Muscle layer of duodenum (tissue), 2 donors: ENCODE results near the gene MAPT.
"Not testable (repeated sequence)": the region's sequence is repeated elsewhere in the genome, so short reads cannot be mapped to it uniquely, and the experiment has no call there.

Experiments
- H3K27ac ChIP-seq: one replicate; pipeline ENCODE4 v1.7.0; 2013; ENCODE audit warnings: mild to moderate bottlenecking, low read length
- H3K27me3 ChIP-seq: one replicate; pipeline ENCODE4 v1.7.0; 2013; ENCODE audit warnings: low read depth, mild to moderate bottlenecking, control low read depth, low read length
- H3K36me3 ChIP-seq, 2 donors: one replicate each; pipeline ENCODE4 v1.7.0; 2013; ENCODE audit warnings: low read length in 2 of 2, control low read depth in 1 of 2, mild to moderate bottlenecking in 1 of 2; ENCODE audit not compliant: insufficient read depth in 2 of 2, control insufficient read depth in 1 of 2
- H3K4me1 ChIP-seq, 2 donors: one replicate each; pipeline ENCODE4 v1.7.0; 2013; ENCODE audit warnings: low read length in 2 of 2, mild to moderate bottlenecking in 2 of 2, control low read depth in 1 of 2, moderate library complexity in 1 of 2; ENCODE audit not compliant: insufficient read depth in 2 of 2, control insufficient read depth in 1 of 2
- H3K4me3 ChIP-seq, 2 donors: one replicate each; pipeline ENCODE4 v1.7.0; 2013; ENCODE audit warnings: low read length in 2 of 2, low read depth in 1 of 2, mild to moderate bottlenecking in 1 of 2
- H3K9me3 ChIP-seq, 2 donors: one replicate each; pipeline ENCODE4 v1.7.0; 2013; ENCODE audit warnings: low read length in 2 of 2, control low read depth in 1 of 2, mild to moderate bottlenecking in 1 of 2; ENCODE audit not compliant: control insufficient read depth in 1 of 2
- donor health status: healthy.

MAPT gene

DNA sequence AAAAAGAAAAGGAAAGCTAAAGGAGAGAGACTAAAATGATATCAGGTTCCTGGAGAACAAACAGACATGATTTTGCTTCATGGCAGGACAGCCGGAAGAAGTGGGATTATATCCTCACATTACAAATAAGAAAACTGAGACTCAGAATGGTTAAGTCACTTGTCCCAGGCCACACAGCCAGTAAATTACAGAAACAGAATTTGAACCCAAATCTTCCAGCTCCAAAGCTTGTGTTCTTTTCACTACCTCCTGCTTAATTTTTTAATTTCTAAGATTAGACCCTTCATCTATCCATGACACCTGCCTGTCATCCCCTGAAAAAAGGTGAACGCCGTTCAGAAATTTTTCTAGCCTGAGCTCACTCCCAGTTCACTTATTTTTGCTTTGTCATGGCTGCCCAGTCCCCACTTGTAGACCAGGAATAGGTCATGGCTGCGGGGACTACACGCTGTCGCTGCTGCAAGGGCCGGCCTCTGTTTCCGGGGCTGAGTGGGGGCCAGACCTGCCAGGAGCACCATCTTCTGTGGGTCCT lies 36.1 kb downstream of the MAPT start:
- Histone ChIP-seq H3K4me3 (no peak overlapping the region), H3K36me3 (no peaks in the 10 kb centered on the region), H3K27me3 (no peaks in the 10 kb centered on the region), H3K4me1 (no peaks in the 10 kb centered on the region), H3K27ac (no peak overlapping the region), H3K9me3 (peaks cover 0 to 7% of the 10 kb centered on the region in 2 donors)

DNA sequence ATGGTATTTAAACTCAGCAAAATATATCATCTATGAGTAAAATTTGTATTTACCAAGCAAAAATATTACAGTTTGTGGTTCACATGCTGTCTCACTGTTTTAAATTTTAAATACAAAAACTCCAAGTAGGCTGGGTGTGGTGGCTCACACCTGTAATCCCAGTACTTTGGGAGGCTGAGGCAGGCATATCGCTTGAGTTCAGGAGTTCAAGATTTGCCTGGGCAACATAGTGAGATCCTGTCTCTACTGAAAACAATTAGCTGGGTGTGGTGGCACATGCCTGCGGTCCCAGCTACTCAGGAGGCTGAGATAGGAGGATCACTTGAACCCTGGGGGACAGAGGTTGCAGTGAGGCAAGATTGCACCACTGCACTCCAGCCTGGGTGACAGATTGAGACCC lies 37.3 kb downstream of the MAPT start:
- H3K4me1 ChIP-seq, result no peaks in the 10 kb centered on the region
- peaks cover 0 to 7% of the 10 kb centered on the region in 2 donors for H3K9me3 ChIP-seq
- H3K36me3 ChIP-seq, result no peaks in the 10 kb centered on the region
- no peak overlapping the region for H3K4me3 ChIP-seq
- H3K27ac ChIP-seq, result no peak overlapping the region
- H3K27me3 ChIP-seq, result no peaks in the 10 kb centered on the region

DNA sequence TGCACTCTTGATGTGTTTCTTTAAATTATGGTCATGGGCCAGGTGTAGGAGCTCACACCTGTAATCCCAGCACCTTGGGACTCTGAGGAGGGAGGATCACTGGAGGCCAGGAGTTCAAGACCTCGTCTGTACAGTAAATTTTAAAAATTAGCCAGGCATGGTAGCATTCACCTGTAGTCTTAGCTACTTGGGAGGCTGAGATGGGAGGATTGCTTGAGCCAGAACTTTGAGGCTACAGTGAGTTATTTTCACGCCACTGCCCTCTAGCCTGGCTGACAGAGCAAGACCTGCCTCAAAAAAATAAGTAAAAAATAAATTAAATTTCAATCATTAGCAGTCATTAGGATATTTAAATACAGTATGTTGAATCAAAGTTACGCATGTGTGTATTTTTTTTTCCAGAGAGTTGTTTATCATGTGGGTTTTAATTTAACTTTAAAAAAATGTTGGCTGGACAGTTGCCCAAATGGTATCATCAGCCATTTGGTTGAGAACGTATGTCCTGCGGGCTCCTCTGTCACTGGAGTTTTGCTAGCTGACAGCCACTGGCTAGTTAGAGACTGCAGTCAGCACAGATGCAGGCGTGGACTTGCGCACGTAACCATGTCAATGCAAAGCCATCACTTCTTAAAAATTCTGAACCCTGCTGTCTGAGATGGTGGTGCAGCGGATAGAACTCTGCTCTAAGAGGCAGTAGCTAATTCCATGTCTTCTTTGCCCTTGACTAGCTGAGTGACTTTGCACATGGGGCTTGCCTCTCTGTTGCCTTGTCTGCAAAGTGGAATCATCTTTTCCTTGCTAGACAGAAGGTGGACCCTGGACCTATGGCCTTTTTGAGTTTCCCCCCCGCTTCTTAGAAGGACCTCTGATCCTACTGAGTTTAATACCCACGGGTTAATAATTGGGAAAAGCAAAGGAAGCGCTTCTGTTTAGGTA lies 40.0 kb downstream of the MAPT start:
- Histone ChIP-seq H3K36me3 (no peaks in the 10 kb centered on the region), H3K27me3 (no peaks in the 10 kb centered on the region), H3K4me1 (no peaks in the 10 kb centered on the region), H3K4me3 (no peak overlapping the region), H3K27ac (no peak overlapping the region), H3K9me3 (no peaks in the 10 kb centered on the region)

DNA sequence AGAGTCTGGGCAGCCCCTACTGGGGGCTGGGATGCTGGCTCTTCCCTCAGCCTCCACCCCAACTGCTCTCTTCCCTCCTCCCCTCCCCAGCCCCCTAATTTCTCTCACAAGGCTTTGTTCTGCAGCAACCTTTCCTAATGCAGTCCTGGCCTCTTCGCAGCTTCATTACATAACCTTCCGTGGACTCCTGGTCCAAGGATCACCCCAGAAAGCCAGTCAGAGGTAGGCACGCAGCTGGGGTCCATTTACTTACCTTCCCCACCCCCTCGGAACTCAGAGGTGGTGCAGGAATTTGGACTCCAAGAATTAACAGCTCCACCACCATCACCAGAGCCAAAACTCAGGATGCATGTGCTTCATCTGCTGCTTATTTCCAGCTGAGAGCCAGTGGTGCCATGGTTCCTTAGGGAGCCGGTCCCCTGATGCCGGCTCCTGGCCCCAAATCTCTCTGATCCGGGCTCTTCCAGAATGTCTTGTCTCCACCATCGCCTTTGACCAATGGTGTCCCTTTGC lies 40.9 kb downstream of the MAPT start:
- Histone ChIP-seq H3K36me3 (no peaks in the 10 kb centered on the region), H3K4me3 (no peak overlapping the region), H3K27ac (no peak overlapping the region), H3K4me1 (no peaks in the 10 kb centered on the region), H3K27me3 (no peaks in the 10 kb centered on the region), H3K9me3 (no peaks in the 10 kb centered on the region)

DNA sequence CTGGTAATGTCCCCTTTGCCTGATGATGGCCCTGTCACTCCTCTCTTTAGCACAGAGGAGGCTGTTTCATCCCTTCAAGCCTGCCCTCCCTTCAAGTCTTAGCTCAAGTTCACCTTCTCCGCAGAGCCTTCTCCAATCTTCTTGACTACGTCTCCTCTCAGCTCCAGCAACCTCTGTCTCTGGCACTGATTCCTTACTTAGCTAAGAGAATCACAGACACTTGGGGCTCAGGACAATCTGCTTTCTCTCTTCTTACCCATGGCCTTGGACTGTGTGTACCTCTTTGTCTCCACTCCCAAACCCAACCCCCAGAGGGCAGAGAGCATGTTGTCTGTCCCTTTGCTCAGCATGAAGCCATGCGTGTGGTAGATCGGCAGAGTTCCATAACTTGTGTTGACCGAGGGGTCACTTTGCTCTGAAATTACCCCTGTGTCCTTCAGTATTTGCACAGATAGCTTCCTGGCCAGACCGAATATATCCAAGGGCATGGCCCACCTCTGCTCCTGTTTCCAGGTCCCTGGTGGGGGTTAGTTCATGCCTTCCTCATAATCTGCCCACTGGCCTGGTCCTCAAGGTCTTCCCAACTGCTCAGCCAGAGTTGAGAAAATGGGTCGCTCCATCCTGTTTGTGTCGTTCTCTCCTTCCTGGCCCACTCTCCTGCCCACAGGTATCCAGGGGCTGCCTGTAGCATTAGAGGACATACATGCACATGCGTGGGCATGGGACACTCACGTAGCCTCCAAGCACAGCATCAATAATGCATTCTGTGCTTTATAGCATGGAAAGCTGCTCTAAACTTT lies 41.6 kb downstream of the MAPT start:
- Histone ChIP-seq H3K9me3 (no peaks in the 10 kb centered on the region), H3K27ac (no peak overlapping the region), H3K27me3 (no peaks in the 10 kb centered on the region), H3K36me3 (no peaks in the 10 kb centered on the region), H3K4me3 (no peak overlapping the region), H3K4me1 (peaks cover 0 to 5% of the 10 kb centered on the region in 2 donors)

DNA sequence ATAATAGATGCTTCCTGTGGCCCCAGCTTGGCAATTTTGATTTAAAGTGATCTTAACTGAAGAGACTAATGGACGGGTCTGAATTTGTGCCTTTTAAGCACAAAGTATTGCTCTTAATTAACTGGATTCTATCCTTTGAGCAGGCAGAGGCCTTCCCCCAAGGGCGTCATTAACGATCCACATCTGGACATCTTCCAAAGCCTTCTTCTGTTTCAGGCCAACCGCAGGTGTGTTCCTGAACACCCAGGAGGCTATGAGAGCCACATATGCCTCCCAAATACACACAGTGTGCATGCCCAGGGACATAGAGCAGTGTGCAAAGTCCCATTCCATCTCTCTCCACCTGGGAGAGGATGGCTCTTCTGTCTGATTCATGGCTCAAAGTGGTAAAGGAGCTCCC lies 42.3 kb downstream of the MAPT start:
- H3K36me3 ChIP-seq, result no peaks in the 10 kb centered on the region
- H3K27me3 ChIP-seq, result no peaks in the 10 kb centered on the region
- no peak overlapping the region for H3K4me3 ChIP-seq
- peaks cover 0 to 10% of the 10 kb centered on the region in 2 donors for H3K4me1 ChIP-seq
- no peaks in the 10 kb centered on the region for H3K9me3 ChIP-seq
- H3K27ac ChIP-seq, result no peak overlapping the region

DNA sequence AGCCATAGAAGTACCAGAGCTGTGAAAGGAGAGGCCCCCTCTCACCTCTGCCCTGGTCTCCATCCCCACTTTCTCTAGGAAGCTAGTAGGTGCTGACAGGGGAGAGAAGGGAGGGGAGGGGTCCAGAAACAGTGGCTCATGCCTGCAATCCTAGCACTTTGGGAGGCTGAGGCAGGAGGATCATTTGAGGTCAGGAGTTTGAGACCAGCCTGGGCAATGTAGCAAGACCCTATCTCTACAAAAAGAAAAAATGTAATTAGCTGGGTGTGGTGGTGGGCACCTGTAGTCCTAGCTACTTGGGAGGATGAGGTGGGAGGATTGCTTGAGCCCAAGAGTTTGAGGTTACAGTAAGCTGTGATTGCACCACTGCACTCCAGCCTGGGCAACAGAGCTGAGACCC lies 42.8 kb downstream of the MAPT start:
- not testable (repeated sequence) for H3K4me3 ChIP-seq, H3K36me3 ChIP-seq, H3K9me3 ChIP-seq, H3K27me3 ChIP-seq, H3K27ac ChIP-seq
- H3K4me1 ChIP-seq, result peaks cover 0 to 16% of the 10 kb centered on the region in 2 donors

DNA sequence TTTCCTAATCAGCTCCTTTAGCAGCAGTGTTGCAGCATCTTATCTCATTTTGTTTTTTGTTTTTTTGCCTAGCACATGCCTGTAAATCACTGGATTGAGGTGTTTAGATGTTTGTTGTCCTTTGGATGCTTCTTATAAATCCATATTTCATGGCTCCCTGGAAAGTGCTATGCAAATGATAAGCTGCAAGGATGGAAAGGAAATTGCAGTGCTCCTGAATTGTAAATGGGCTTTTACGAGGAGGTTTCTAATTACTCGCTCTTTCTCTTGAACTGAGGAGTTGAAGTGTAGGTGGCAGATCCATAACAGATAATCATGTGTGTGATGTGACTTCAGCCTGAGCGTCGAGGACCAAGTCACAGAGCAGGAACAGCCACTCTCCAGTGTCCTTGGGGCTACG lies 45.0 kb downstream of the MAPT start:
- Histone ChIP-seq H3K9me3 (no peaks in the 10 kb centered on the region), H3K4me3 (no peak overlapping the region), H3K27me3 (no peaks in the 10 kb centered on the region), H3K27ac (no peak overlapping the region), H3K4me1 (peaks cover 0 to 16% of the 10 kb centered on the region in 2 donors), H3K36me3 (no peaks in the 10 kb centered on the region)

DNA sequence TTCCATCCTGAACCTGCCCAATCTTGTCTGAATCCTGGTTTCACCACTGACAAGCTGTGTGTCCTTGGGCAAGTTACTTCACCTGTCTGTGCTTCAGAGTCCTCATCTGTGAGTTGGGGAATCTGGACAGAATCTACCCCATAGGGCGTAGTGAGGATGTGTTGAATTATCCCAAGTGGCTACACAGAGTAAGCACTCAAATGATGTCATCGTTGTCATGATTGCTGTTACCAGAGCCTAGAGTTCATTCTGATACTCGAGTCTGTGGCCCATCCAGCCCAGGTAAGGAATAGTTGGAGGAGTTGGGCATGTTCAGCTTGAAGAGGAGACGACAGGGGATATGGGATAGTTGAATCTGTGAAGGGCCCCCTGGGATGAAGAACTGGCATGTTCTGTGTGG lies 45.9 kb downstream of the MAPT start:
- Histone ChIP-seq H3K4me1 (peaks cover 0 to 16% of the 10 kb centered on the region in 2 donors), H3K4me3 (no peak overlapping the region), H3K9me3 (no peaks in the 10 kb centered on the region), H3K36me3 (no peaks in the 10 kb centered on the region), H3K27ac (no peak overlapping the region), H3K27me3 (no peaks in the 10 kb centered on the region)

DNA sequence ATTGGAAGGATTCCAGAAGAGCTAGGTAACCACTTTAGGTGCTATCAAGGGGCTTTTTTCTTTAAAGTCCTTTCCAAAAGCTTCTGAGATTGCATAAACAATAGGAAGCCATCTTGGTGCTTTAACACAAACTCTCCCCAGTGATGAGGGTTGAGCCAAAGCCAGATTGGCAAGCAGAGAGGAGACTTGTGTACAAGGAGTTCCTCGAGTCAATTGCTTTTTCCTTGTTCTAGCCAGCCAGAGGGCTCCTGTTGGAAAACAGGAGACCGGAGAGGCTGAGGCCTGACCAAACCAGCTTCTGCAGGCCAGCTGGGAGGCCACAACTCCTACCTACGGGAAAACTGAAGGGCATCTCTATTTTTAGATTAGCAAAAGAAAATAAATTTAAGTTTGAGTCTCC lies 46.5 kb downstream of the MAPT start:
- Histone ChIP-seq H3K4me3 (no peak overlapping the region), H3K27me3 (no peaks in the 10 kb centered on the region), H3K9me3 (no peaks in the 10 kb centered on the region), H3K27ac (no peak overlapping the region), H3K4me1 (peaks cover 0 to 16% of the 10 kb centered on the region in 2 donors), H3K36me3 (no peaks in the 10 kb centered on the region)

DNA sequence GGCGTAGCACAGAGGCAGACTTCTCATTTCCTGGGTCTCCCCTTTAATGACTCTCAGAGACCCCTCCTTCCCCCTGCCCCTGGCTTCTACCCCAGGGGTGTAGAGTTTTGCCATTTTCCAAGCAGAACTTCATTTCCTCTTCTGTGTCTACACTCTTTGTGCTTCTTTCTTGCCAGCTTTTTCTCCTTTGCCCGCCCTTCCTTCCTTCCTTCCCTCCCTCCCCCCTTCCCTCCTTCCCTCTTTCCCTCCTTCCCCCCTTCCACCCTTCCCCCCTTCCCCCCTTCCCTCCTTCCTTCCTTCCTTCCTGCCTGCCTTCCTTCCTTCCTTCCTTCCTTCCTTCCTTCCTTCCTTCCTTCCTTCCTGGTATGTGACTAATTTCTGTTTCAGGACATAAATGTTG lies 47.0 kb downstream of the MAPT start:
- Histone ChIP-seq H3K9me3 (no peaks in the 10 kb centered on the region), H3K27me3 (no peaks in the 10 kb centered on the region), H3K36me3 (no peaks in the 10 kb centered on the region), H3K4me3 (no peak overlapping the region), H3K27ac (no peak overlapping the region), H3K4me1 (peaks cover 0 to 16% of the 10 kb centered on the region in 2 donors)
